Adrenal gland (tissue), 12 donors: ENCODE data around the gene GRIN1. TPM values are rescaled to one million over a fixed set of nuclear protein-coding genes. Genes with fewer than 3 reads are reported as not detected.

Source experiments
- DNase-seq, 7 donors: peaks; one replicate each; pipeline ENCODE4 v3.0.0-alpha.2; 2019 to 2020
- H3K27ac ChIP-seq, 5 donors: fragments of 200-600 bp; sonication (generic) in 4 of 5; 1 replicate in 3 of 5; 2 replicates in 2 of 5; pipeline versions ENCODE4 v1.5.1 to v1.8.0; 2016 to 2020; ENCODE audit warnings: mild to moderate bottlenecking in 1 of 5
- H3K27me3 ChIP-seq: fragments of 200-600 bp; 2 replicates; pipeline ENCODE4 v1.8.0; 2021
- H3K36me3 ChIP-seq, 2 donors: fragments of 200-600 bp; replicated peaks in 1 of 2; 1 replicate in 1 of 2; 2 replicates in 1 of 2; pipeline versions ENCODE4 v1.5.1 to v1.8.0; 2018 to 2022
- H3K4me1 ChIP-seq, 2 donors: fragments of 200-600 bp; replicated peaks in 1 of 2; 1 replicate in 1 of 2; 2 replicates in 1 of 2; pipeline versions ENCODE4 v1.5.1 to v1.8.0; 2018 to 2021
- H3K4me3 ChIP-seq, 4 donors: fragments of 200-600 bp; sonication (generic) in 3 of 4; one replicate each; pipeline ENCODE4 v1.5.1; 2016 to 2018
- H3K9me3 ChIP-seq, 3 donors: fragments of 200-600 bp; sonication (generic) in 1 of 3; replicated peaks in 1 of 3; 1 replicate in 2 of 3; 2 replicates in 1 of 3; pipeline versions ENCODE4 v1.5.1 to v1.8.0; 2016 to 2021
- POLR2A ChIP-seq, 2 donors: fragments of 450-650 bp; IDR thresholded peaks; one replicate each; pipeline ENCODE4 v1.6.1; 2017; ENCODE audit warnings: antibody characterized with exemption in 2 of 2, mild to moderate bottlenecking in 2 of 2, moderate library complexity in 1 of 2
- WGBS, 4 donors: extraction: QIAGEN DNeasy Blood & Tissue Kit in 2 of 4; methylation state at CpG; one replicate each; pipeline versions ENCODE4 v1.1.5 to v1.1.7; 2013 to 2017; 5-methylcytosine and 5-hydroxymethylcytosine counted together
- intact Hi-C, 2 donors: fragments of 100-400 bp; cut with DNase I; formaldehyde crosslinking; loops; one replicate each; pipeline versions ENCODE4 v1.14.1 to v1.15.0; 2022 to 2023
- polyA plus RNA-seq, 3 donors: library from polyadenylated mRNA; stranded (reverse); fragments of 200-250 nt in 2 of 3; fragments of 350-450 nt in 1 of 3; fragmentation: Illumina TruSeq in 1 of 3; extraction: RNeasy Lipid Tissue Mini Kit (QIAGEN cat#74804) in 1 of 3; gene quantifications; one replicate each; pipeline ENCODE4 v1.2.3, GENCODE V29; 2013 to 2014
- total RNA-seq, 9 donors: library from RNA; depleted of rRNA in 4 of 9; stranded (reverse); fragments of >200 nt in 4 of 9; fragments of 120-200 nt in 1 of 9; fragmentation: NEBNext Ultra II Directional in 1 of 9; extraction: Animal tissue kit (Norgen Biotek cat#: 25700) in 1 of 9; gene quantifications; one replicate each; pipeline versions ENCODE4 v1.1.0 to v1.2.4, GENCODE V29; 2013 to 2023
- TF ChIP-seq, protein P1 (sequence below), 6 experiments: fragments of 450-650 bp in 4 of 6; fragments of 200-600 bp in 2 of 6; sonication (generic) in 1 of 6; IDR thresholded peaks; 1 replicate in 5 of 6; 2 replicates in 1 of 6; pipeline versions ENCODE4 v1.5.1 to v1.8.0; 2016 to 2021; ENCODE audit warnings: antibody characterized with exemption in 6 of 6, mild to moderate bottlenecking in 2 of 6, moderate library complexity in 1 of 6
- donor health status: healthy with polysubstance abuse.
- donor health status: Bipolar disorder and iron deficiency.
- donor health status: DM: yes; HTN: yes; CAD: no.
- donor health status: DM: no; HTN: no; CAD: no.
- donor health status: DM: no; HTN: no; CAD: no.
- donor health status: DM: yes; HTN: yes; CAD: no.

GRIN1 gene
- total and polyA plus RNA-seq, 12 donors: 0.04 to 0.28 (median 0.10) TPM; not detected in 5

DNA sequence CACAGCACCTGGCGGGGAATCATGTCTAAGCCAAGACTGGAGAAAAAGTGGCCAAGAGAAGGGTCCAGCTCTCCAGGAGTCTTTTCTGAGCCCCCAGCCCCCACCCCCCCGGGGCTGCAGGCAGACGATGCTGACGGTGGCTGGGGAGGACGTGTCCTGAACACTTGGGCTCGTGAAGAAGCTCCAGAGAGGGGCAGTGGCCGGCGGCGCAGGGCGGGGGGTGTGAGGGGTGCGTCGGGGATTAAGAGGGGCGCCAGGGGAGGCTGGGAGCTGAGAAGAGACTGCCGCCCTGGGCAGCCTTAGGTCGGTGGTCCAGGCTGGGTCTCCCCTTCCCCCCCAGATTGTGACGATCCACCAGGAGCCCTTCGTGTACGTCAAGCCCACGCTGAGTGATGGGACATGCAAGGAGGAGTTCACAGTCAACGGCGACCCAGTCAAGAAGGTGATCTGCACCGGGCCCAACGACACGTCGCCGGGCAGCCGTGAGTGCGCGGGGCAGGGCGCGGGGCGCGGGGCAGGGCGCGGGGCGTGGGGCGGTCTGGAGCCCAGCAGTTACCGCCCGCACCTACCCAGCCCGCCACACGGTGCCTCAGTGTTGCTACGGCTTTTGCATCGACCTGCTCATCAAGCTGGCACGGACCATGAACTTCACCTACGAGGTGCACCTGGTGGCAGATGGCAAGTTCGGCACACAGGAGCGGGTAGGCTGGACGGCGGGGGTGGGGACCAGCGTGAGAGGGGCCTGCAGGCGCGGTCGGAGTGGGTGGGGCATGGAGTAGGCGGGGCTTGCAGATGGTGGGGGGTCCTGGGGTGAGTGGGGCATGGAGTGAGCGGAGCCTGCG is 22.0 kb downstream of the GRIN1 start:
- H3K27ac ChIP-seq: no peak overlapping the region
- no peaks in the 10 kb centered on the region for H3K36me3 ChIP-seq
- no peak overlapping the region for H3K4me3 ChIP-seq
- DNase-seq: no peak
- H3K4me1 ChIP-seq: peaks cover 0 to 15% of the 10 kb centered on the region in 2 donors
- H3K9me3 ChIP-seq: no peaks in the 10 kb centered on the region
- peaks cover 86% of the 10 kb centered on the region for H3K27me3 ChIP-seq
- TF ChIP-seq, protein P1, sequence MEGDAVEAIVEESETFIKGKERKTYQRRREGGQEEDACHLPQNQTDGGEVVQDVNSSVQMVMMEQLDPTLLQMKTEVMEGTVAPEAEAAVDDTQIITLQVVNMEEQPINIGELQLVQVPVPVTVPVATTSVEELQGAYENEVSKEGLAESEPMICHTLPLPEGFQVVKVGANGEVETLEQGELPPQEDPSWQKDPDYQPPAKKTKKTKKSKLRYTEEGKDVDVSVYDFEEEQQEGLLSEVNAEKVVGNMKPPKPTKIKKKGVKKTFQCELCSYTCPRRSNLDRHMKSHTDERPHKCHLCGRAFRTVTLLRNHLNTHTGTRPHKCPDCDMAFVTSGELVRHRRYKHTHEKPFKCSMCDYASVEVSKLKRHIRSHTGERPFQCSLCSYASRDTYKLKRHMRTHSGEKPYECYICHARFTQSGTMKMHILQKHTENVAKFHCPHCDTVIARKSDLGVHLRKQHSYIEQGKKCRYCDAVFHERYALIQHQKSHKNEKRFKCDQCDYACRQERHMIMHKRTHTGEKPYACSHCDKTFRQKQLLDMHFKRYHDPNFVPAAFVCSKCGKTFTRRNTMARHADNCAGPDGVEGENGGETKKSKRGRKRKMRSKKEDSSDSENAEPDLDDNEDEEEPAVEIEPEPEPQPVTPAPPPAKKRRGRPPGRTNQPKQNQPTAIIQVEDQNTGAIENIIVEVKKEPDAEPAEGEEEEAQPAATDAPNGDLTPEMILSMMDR (IDR thresholded peaks at IDR 0.05): no peak
- no peak for TF ChIP-seq POLR2A (IDR thresholded peaks at IDR 0.05)
- 20 to 83% (median 26%) methylated on average over 1 to 56 of the region's 56 CpGs for WGBS, 4 donors
- intact Hi-C loops: no loop called here

GRCh38 chr9:137161558-137162486 is 22.9 kb downstream of the GRIN1 start:
- no peak for DNase-seq
- no peaks in the 10 kb centered on the region for H3K9me3 ChIP-seq
- 2 to 5% (median 3%) methylated on average over 12 to 68 of the region's 71 CpGs for WGBS, 4 donors
- no peak overlapping the region for H3K27ac ChIP-seq
- no peak overlapping the region for H3K4me3 ChIP-seq
- TF ChIP-seq POLR2A (IDR thresholded peaks at IDR 0.05): no peak
- TF ChIP-seq, protein P1 (IDR thresholded peaks at IDR 0.05): no peak
- H3K36me3 ChIP-seq: no peaks in the 10 kb centered on the region
- peaks cover 86% of the 10 kb centered on the region for H3K27me3 ChIP-seq
- intact Hi-C loops: no loop called here
- H3K4me1 ChIP-seq: peaks cover 0 to 11% of the 10 kb centered on the region in 2 donors

DNA sequence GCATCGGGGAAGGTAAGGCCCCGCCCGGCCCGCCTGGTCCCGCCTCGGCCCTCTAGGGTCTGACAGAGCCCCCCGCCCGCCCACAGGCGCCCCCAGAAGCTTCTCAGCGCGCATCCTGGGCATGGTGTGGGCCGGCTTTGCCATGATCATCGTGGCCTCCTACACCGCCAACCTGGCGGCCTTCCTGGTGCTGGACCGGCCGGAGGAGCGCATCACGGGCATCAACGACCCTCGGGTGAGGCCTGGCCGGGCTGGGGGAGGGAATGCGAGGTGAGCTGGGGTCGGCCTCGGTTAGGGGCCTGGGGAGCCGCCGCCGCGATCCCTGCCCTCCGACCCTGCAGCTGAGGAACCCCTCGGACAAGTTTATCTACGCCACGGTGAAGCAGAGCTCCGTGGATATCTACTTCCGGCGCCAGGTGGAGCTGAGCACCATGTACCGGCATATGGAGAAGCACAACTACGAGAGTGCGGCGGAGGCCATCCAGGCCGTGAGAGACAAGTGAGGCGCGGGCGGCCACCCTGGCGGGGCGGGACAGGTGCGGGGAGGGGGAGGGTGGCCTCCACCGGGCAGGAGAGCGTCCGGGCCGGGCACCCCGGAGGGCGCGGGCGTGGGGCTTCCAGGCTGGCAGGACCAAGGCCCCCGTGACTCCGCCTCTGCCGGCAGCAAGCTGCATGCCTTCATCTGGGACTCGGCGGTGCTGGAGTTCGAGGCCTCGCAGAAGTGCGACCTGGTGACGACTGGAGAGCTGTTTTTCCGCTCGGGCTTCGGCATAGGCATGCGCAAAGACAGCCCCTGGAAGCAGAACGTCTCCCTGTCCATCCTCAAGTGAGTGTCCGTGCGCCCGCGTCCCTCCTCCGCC is 23.8 kb downstream of the GRIN1 start:
- intact Hi-C loops: no loop called here
- peak in 3 of 7 donors; percentile 46 to 64 (median 51) for DNase-seq
- Histone ChIP-seq H3K4me3 (peak overlapping the region in 1 of 4 donors; percentile 10), H3K36me3 (no peaks in the 10 kb centered on the region), H3K9me3 (no peaks in the 10 kb centered on the region), H3K27me3 (peaks cover 92% of the 10 kb centered on the region), H3K4me1 (peaks cover 0 to 11% of the 10 kb centered on the region in 2 donors), H3K27ac (no peak overlapping the region)
- no peak for TF ChIP-seq POLR2A (IDR thresholded peaks at IDR 0.05)
- TF ChIP-seq, protein P1 (IDR thresholded peaks at IDR 0.05): peak in 1 of 6 experiments; percentile 21
- 0 to 31% (median 5%) methylated on average over 4 to 74 of the region's 74 CpGs for WGBS, 4 donors
